ENCODE measurements around the gene CHD1.
"Not testable (repeated sequence)": the region's sequence is repeated elsewhere in the genome, so short reads cannot be mapped to it uniquely, and the experiment has no call there.

Gene CHD1

DNA sequence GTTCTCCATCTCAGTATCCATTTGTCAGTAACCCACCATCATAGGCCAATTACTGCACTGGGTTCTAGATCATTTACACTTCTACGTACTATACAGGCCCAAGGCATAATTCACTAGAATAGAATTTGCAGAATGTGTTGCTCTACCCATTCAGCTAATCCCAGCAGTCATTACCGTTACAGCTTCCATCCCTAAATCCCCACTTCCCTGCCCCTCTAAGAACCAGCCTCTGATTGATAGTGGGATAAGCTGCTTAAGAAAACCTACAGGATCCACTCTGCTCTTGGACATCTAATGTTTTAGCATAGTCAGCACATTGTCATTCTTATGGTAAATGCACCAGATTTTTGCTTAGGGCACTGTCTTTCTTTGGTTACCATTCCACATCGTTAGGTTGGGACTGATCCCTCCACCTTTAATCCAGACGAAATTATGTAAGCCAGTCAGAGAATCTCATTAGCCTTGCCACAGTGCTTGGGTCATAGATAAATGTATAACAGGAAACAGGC is 39.3 kb upstream of the CHD1 start:
- DNase-seq (ENCODE audit: low read depth) = no peak
- TF ChIP-seq, protein P1, sequence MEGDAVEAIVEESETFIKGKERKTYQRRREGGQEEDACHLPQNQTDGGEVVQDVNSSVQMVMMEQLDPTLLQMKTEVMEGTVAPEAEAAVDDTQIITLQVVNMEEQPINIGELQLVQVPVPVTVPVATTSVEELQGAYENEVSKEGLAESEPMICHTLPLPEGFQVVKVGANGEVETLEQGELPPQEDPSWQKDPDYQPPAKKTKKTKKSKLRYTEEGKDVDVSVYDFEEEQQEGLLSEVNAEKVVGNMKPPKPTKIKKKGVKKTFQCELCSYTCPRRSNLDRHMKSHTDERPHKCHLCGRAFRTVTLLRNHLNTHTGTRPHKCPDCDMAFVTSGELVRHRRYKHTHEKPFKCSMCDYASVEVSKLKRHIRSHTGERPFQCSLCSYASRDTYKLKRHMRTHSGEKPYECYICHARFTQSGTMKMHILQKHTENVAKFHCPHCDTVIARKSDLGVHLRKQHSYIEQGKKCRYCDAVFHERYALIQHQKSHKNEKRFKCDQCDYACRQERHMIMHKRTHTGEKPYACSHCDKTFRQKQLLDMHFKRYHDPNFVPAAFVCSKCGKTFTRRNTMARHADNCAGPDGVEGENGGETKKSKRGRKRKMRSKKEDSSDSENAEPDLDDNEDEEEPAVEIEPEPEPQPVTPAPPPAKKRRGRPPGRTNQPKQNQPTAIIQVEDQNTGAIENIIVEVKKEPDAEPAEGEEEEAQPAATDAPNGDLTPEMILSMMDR (conservative IDR thresholded peaks at IDR 0.05; ENCODE audit: low read depth, low read length) = no peak
- no peak overlapping the region for H3K4me3 ChIP-seq (ENCODE audit: low read depth, low read length)

DNA sequence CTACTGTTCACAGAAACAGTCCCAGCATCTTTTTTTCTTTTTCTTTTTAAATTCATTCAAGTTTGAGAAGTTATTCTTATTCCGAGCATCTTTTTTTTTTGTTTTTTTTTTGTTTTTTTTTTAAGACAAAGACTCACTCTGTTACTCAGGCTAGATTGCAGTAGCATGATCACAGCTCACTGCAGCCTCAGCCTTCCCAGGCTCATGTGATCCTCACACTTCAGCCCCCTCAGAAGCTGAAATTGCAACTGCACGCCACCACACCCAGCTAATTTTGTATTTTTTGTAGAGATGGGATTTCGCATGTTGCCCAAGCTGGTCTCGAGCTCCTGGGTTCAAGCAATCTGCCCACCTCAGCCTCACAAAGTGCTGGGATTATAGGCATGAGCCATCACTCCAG is 36.4 kb upstream of the CHD1 start:
- TF ChIP-seq, protein P1 (conservative IDR thresholded peaks at IDR 0.05; ENCODE audit: low read depth, low read length) = no peak
- no peak overlapping the region for H3K4me3 ChIP-seq (ENCODE audit: low read depth, low read length)
- DNase-seq (ENCODE audit: low read depth) = no peak

DNA sequence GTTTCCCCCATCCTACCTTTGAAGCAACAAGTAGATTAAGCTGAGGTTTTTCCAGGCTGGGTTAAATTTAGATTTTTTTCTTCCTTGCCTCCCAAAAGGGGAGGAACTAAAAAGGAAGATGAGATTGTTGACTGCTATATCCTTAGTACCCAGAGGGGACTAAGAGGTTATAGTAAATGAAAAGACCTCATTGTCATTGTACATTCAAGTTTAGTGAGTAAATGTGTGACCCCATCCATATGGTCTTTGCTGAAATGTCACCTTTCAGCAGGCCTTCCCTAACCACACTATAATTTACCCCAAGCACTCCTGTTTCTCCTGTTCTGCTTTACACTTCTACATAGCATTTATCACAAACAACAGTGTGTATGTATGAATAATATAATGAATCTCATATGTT is 35.8 kb upstream of the CHD1 start:
- no peak for DNase-seq (ENCODE audit: low read depth)
- TF ChIP-seq, protein P1 (conservative IDR thresholded peaks at IDR 0.05; ENCODE audit: low read depth, low read length) = no peak
- no peak overlapping the region for H3K4me3 ChIP-seq (ENCODE audit: low read depth, low read length)

DNA sequence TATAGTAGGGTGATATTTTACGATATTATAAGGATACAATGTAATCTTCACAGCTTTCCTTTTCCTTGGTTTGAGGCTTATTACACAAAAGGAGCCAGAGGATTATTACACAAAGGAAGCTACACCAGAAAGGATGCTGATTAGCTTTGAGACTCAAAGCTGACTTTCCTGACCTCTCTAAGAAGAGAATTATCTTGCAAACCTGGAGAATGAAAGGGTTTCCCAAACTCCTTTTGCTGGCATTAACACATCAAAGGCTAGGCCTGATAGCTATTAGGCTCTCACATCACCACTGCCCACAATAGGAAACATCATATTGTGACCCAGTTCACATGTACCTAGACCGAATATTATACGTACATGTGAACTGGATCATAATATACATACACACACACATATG is 34.2 kb upstream of the CHD1 start:
- no peak overlapping the region for H3K4me3 ChIP-seq (ENCODE audit: low read depth, low read length)
- TF ChIP-seq, protein P1 (conservative IDR thresholded peaks at IDR 0.05; ENCODE audit: low read depth, low read length) = no peak

DNA sequence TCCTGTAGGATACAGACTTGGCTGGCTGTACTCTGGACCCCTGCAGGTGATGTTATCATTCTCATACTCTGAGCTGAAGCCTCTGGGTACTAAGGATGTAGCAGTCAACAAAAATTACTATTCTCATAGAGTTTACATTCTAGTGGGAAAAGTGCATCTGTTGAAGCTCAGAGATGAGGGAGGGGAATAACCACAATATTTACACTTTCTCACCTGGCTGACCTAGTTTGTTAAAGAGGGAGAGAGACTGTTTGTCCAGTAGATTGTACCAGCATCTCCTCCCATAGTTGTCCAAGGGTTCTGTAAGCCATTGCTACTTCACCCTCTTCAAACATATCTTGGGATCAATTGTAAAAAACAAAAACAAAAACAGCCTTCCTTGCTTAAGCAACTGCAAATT is 33.8 kb upstream of the CHD1 start:
- TF ChIP-seq, protein P1 (conservative IDR thresholded peaks at IDR 0.05; ENCODE audit: low read depth, low read length) = no peak

More for the DNA sequence above, 34.2 kb upstream of the CHD1 start:
- no peak for DNase-seq (ENCODE audit: low read depth)

DNA sequence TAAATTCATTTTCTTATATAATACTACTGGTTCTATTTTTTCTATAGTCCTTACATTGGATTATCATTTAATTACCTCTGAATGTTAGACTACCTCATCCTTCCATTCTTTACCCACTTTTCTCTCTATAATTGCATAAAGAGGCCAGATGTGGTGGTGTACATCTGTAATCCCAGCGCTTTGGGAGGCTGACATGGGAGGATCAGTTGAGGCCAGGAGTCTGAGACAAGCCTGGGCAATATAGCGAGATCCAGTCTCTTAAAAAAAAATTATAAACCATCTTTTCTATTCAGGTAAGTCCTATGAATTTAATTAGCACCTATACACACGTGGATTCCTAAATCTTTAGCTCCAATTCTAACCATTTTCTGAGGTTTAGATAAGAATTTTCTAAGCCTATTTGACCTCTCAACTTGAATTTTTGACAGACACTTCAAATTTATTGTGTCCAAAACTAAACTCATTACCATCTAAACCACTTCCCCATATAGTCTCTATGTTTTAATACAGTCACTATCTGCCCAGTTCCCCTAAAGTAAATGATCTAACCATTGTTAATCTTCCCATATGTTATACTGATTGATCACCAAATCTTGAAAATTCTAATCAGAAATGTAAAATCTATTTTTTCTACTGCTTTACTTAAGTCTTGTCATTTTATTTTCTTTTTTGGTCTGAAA is 33.0 kb upstream of the CHD1 start:
- TF ChIP-seq, protein P1 (conservative IDR thresholded peaks at IDR 0.05; ENCODE audit: low read depth, low read length) = no peak
- no peak overlapping the region for H3K4me3 ChIP-seq (ENCODE audit: low read depth, low read length)
- DNase-seq (ENCODE audit: low read depth) = no peak

More for the DNA sequence above, 33.8 kb upstream of the CHD1 start:
- no peak overlapping the region for H3K4me3 ChIP-seq (ENCODE audit: low read depth, low read length)
- DNase-seq (ENCODE audit: low read depth) = no peak

DNA sequence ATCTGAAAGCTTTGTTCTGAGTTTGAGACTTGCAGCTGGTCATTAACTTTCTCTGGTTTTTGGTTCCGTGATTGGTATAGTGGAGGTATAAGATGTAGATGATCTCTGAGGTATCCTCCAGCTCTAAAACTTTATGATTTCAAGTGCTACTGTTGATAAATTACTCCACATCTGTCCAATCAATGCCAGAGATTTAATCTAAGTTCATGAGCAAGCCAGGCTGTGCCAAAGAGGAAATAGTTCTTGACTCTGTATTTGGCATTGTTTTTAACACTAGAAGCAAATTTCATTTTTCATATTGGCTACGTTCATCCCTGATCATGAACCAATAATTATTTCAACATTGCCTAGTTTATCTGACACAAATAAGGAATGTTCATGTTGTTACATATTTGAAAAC is 28.5 kb upstream of the CHD1 start:
- TF ChIP-seq, protein P1 (conservative IDR thresholded peaks at IDR 0.05; ENCODE audit: low read depth, low read length) = no peak
- no peak for DNase-seq (ENCODE audit: low read depth)
- H3K4me3 ChIP-seq (ENCODE audit: low read depth, low read length) = no peak overlapping the region

DNA sequence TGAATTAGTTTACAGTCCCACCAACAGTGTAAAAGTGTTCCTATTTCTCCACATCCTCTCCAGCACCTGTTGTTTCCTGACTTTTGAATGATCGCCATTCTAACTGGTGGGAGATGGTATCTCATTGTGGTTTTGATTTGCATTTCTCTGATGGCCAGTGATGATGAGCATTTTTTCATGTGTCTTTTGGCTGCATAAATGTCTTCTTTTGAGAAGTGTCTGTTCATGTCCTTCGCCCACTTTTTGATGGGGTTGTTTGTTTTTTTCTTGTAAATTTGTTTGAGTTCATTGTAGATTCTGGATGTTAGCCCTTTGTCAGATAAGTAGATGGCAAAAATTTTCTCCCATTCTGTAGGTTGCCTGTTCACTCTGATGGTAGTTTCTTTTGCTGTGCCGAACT is 27.1 kb upstream of the CHD1 start:
- H3K4me3 ChIP-seq (ENCODE audit: low read depth, low read length); DNase-seq (ENCODE audit: low read depth): not testable (repeated sequence)

DNA sequence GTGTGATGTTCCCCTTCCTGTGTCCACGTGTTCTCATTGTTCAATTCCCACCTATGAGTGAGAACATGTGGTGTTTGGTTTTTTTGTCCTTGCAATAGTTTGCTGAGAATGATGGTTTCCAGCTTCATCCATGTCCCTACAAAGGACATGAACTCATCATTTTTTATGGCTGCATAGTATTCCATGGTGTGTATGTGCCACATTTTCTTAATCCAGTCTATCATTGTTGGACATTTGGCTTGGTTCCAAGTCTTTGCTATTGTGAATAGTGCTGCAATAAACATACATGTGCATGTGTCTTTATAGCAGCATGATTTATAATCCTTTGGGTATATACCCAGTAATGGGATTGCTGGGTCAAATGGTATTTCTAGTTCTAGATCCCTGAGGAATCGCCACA is 26.7 kb upstream of the CHD1 start:
- H3K4me3 ChIP-seq (ENCODE audit: low read depth, low read length); DNase-seq (ENCODE audit: low read depth): not testable (repeated sequence)
